Mesenchymal stem cell (in vitro differentiated cells and primary cell): ENCODE results near the gene PTPN2.

Experiments used
- DNase-seq: peaks from one replicate; pipeline ENCODE4 v3.0.0-alpha.2; 2013
- H2AFZ ChIP-seq: one replicate; pipeline ENCODE4 v1.6.1; 2013; ENCODE audit warnings: low read depth, mild to moderate bottlenecking, control low read depth, inconsistent platforms, low read length, moderate library complexity
- H2AK5ac ChIP-seq: 2 replicates; pipeline ENCODE4 v1.6.1; 2013; ENCODE audit warnings: low read length, moderate library complexity, mild to moderate bottlenecking, inconsistent platforms; ENCODE audit not compliant: severe bottlenecking
- H2BK120ac ChIP-seq: one replicate; pipeline ENCODE4 v1.6.1; 2013; ENCODE audit warnings: low read depth, mild to moderate bottlenecking, inconsistent platforms, low read length, moderate library complexity
- H2BK12ac ChIP-seq, 2 experiments: one replicate each; pipeline ENCODE4 v1.6.1; 2013; ENCODE audit warnings: inconsistent platforms in 2 of 2, low read length in 2 of 2, mild to moderate bottlenecking in 2 of 2, moderate library complexity in 2 of 2, control low read depth in 1 of 2
- H2BK15ac ChIP-seq: one replicate; pipeline ENCODE4 v1.6.1; 2013; ENCODE audit warnings: mild to moderate bottlenecking, low read depth, inconsistent platforms; ENCODE audit not compliant: poor library complexity, severe bottlenecking
- H2BK5ac ChIP-seq: 2 replicates; pipeline ENCODE4 v1.6.1; 2013; ENCODE audit warnings: low read depth, mild to moderate bottlenecking, low read length, control low read depth, inconsistent platforms; ENCODE audit not compliant: poor library complexity, severe bottlenecking
- H3K14ac ChIP-seq, 2 experiments: one replicate each; pipeline ENCODE4 v1.6.1; 2013; ENCODE audit warnings: inconsistent platforms in 2 of 2, low read length in 2 of 2, control low read depth in 1 of 2, mild to moderate bottlenecking in 1 of 2, moderate library complexity in 1 of 2
- H3K18ac ChIP-seq, 2 experiments: one replicate each; pipeline ENCODE4 v1.6.1; 2013; ENCODE audit warnings: inconsistent platforms in 2 of 2, low read length in 2 of 2, control low read depth in 1 of 2, low read depth in 1 of 2, mild to moderate bottlenecking in 1 of 2
- H3K23ac ChIP-seq, 2 experiments: one replicate each; pipeline ENCODE4 v1.6.1; 2013; ENCODE audit warnings: inconsistent platforms in 2 of 2, low read length in 2 of 2, mild to moderate bottlenecking in 2 of 2, moderate library complexity in 2 of 2, control low read depth in 1 of 2
- H3K27ac ChIP-seq: 2 replicates; pipeline ENCODE4 v1.5.1; 2013; ENCODE audit warnings: mild to moderate bottlenecking, moderate library complexity, low read length, control low read depth, inconsistent platforms; ENCODE audit not compliant: poor library complexity, severe bottlenecking
- H3K27me3 ChIP-seq, 2 experiments: 2 replicates each; pipeline versions ENCODE4 v1.6.1 to v1.7.0; 2013; ENCODE audit warnings: low read length in 2 of 2, mild to moderate bottlenecking in 2 of 2, moderate library complexity in 2 of 2, control low read depth in 1 of 2, inconsistent platforms in 1 of 2; ENCODE audit not compliant: control insufficient read depth in 1 of 2, insufficient read depth in 1 of 2
- H3K36me3 ChIP-seq, 2 experiments: 2 replicates each; pipeline versions ENCODE4 v1.6.1 to v1.7.0; 2013; ENCODE audit warnings: low read length in 2 of 2, control low read depth in 1 of 2, inconsistent platforms in 1 of 2, low read depth in 1 of 2, mild to moderate bottlenecking in 1 of 2; ENCODE audit not compliant: insufficient read depth in 2 of 2, control insufficient read depth in 1 of 2
- H3K4ac ChIP-seq, 2 experiments: one replicate each; pipeline ENCODE4 v1.6.1; 2013; ENCODE audit warnings: inconsistent platforms in 2 of 2, low read length in 2 of 2, mild to moderate bottlenecking in 2 of 2, moderate library complexity in 2 of 2, control low read depth in 1 of 2, low read depth in 1 of 2
- H3K4me1 ChIP-seq: 2 replicates; pipeline ENCODE4 v1.6.1; 2013; ENCODE audit warnings: low read depth, low read length, control low read depth; ENCODE audit not compliant: control insufficient read depth, insufficient read depth
- H3K4me2 ChIP-seq: 2 replicates; pipeline ENCODE4 v1.6.1; 2013; ENCODE audit warnings: low read length, mild to moderate bottlenecking, inconsistent platforms; ENCODE audit not compliant: poor library complexity, severe bottlenecking
- H3K4me3 ChIP-seq, 2 experiments: 2 replicates each; pipeline versions ENCODE4 v1.5.1 to v1.7.0; 2013; ENCODE audit warnings: low read length in 2 of 2, mild to moderate bottlenecking in 2 of 2, control low read depth in 1 of 2, low read depth in 1 of 2; ENCODE audit not compliant: insufficient read depth in 1 of 2
- H3K79me1 ChIP-seq: replicated peaks from 2 replicates; pipeline ENCODE4 v1.6.1; 2013; ENCODE audit warnings: mild to moderate bottlenecking, control low read depth, low read length, inconsistent platforms; ENCODE audit not compliant: poor library complexity, severe bottlenecking
- H3K9ac ChIP-seq: 2 replicates; pipeline ENCODE4 v1.7.0; 2013; ENCODE audit warnings: mild to moderate bottlenecking, low read length, moderate library complexity
- H3K9me3 ChIP-seq: 2 replicates; pipeline ENCODE4 v1.7.0; 2013; ENCODE audit warnings: mild to moderate bottlenecking, low read length; ENCODE audit not compliant: control insufficient read depth
- H4K8ac ChIP-seq: one replicate; pipeline ENCODE4 v1.6.1; 2013; ENCODE audit warnings: inconsistent platforms, mild to moderate bottlenecking, low read length, moderate library complexity
- H4K91ac ChIP-seq: one replicate; pipeline ENCODE4 v1.6.1; 2013; ENCODE audit warnings: mild to moderate bottlenecking, low read length, inconsistent platforms
- WGBS: methylation state at CpG from one replicate; pipeline ENCODE4 v1.1.7; 2013; ENCODE audit warnings: mixed read lengths; 5-methylcytosine and 5-hydroxymethylcytosine counted together

The PTPN2 gene

GRCh38 chr18:12772111-12772510 lies 111.9 kb downstream of the PTPN2 start:
- Histone ChIP-seq H3K9ac (no peak overlapping the region), H4K8ac (no peak overlapping the region), H3K27me3 (peaks cover 0 to under 1% of the 10 kb centered on the region in 2 experiments), H3K4me1 (peaks cover 5% of the 10 kb centered on the region), H3K9me3 (no peaks in the 10 kb centered on the region), H2BK12ac (no peak overlapping the region), H4K91ac (no peak overlapping the region), H2BK120ac (no peak overlapping the region), H3K18ac (no peak overlapping the region), H2BK5ac (no peak overlapping the region), H2AFZ (no peak overlapping the region), H3K23ac (no peak overlapping the region), H2BK15ac (no peak overlapping the region), H3K14ac (no peak overlapping the region), H3K4me3 (no peak overlapping the region), H2AK5ac (no peak overlapping the region), H3K36me3 (no peaks in the 10 kb centered on the region), H3K4ac (no peak overlapping the region), H3K79me1 (no peaks in the 10 kb centered on the region), H3K4me2 (no peak overlapping the region), H3K27ac (no peak overlapping the region)
- DNase-seq = no peak
- WGBS = 86% methylated on average over 5 of the region's 6 CpGs

GRCh38 chr18:12770469-12771219 lies 113.4 kb downstream of the PTPN2 start:
- H3K23ac ChIP-seq = no peak overlapping the region
- H2BK5ac ChIP-seq = no peak overlapping the region
- no peak overlapping the region for H2BK12ac ChIP-seq
- H3K4me3 ChIP-seq = no peak overlapping the region
- peaks cover 0 to 8% of the 10 kb centered on the region in 2 experiments for H3K27me3 ChIP-seq
- WGBS = 94% methylated on average over 13 of the region's 15 CpGs
- H3K4ac ChIP-seq = no peak overlapping the region
- DNase-seq = no peak
- no peak overlapping the region for H3K27ac ChIP-seq
- H2BK15ac ChIP-seq = no peak overlapping the region
- H3K9me3 ChIP-seq = no peaks in the 10 kb centered on the region
- no peaks in the 10 kb centered on the region for H3K36me3 ChIP-seq
- H3K79me1 ChIP-seq = no peaks in the 10 kb centered on the region
- no peak overlapping the region for H3K14ac ChIP-seq
- no peak overlapping the region for H2AK5ac ChIP-seq
- H3K9ac ChIP-seq = no peak overlapping the region
- no peak overlapping the region for H2AFZ ChIP-seq
- H3K4me2 ChIP-seq = no peak overlapping the region
- no peak overlapping the region for H2BK120ac ChIP-seq
- no peak overlapping the region for H4K8ac ChIP-seq
- no peak overlapping the region for H4K91ac ChIP-seq
- H3K4me1 ChIP-seq = peaks cover 5% of the 10 kb centered on the region
- no peak overlapping the region for H3K18ac ChIP-seq

GRCh38 chr18:12769644-12770440 lies 114.2 kb downstream of the PTPN2 start:
- no peak overlapping the region for H2AFZ ChIP-seq
- peaks cover 5% of the 10 kb centered on the region for H3K4me1 ChIP-seq
- H3K36me3 ChIP-seq = no peaks in the 10 kb centered on the region
- H3K4ac ChIP-seq = no peak overlapping the region
- H3K9ac ChIP-seq = no peak overlapping the region
- no peak overlapping the region for H2AK5ac ChIP-seq
- DNase-seq = no peak
- H3K9me3 ChIP-seq = no peaks in the 10 kb centered on the region
- H3K18ac ChIP-seq = no peak overlapping the region
- H2BK5ac ChIP-seq = no peak overlapping the region
- H2BK12ac ChIP-seq = no peak overlapping the region
- H4K8ac ChIP-seq = no peak overlapping the region
- no peak overlapping the region for H3K14ac ChIP-seq
- H2BK15ac ChIP-seq = no peak overlapping the region
- WGBS = 69% methylated on average over 3 of the region's 4 CpGs
- no peak overlapping the region for H3K4me2 ChIP-seq
- no peak overlapping the region for H3K4me3 ChIP-seq
- H2BK120ac ChIP-seq = no peak overlapping the region
- H3K23ac ChIP-seq = no peak overlapping the region
- no peak overlapping the region for H3K27ac ChIP-seq
- H3K27me3 ChIP-seq = peaks cover 0 to 8% of the 10 kb centered on the region in 2 experiments
- H3K79me1 ChIP-seq = no peaks in the 10 kb centered on the region
- H4K91ac ChIP-seq = no peak overlapping the region

- 94% methylated on average over 2 of the region's 3 CpGs for WGBS
- no peak overlapping the region for H2BK120ac ChIP-seq
- H3K4me3 ChIP-seq = no peak overlapping the region
- no peaks in the 10 kb centered on the region for H3K79me1 ChIP-seq
- H3K9ac ChIP-seq = no peak overlapping the region
- no peak overlapping the region for H3K4ac ChIP-seq
- no peak for DNase-seq
- H3K9me3 ChIP-seq = no peaks in the 10 kb centered on the region
- H3K14ac ChIP-seq = no peak overlapping the region
- no peak overlapping the region for H3K4me2 ChIP-seq
- no peak overlapping the region for H2BK5ac ChIP-seq
- no peak overlapping the region for H2AFZ ChIP-seq
- peaks cover 5% of the 10 kb centered on the region for H3K4me1 ChIP-seq
- no peak overlapping the region for H4K8ac ChIP-seq
- H2AK5ac ChIP-seq = no peak overlapping the region
- H2BK15ac ChIP-seq = no peak overlapping the region
- no peak overlapping the region for H4K91ac ChIP-seq
- H2BK12ac ChIP-seq = no peak overlapping the region
- no peak overlapping the region for H3K23ac ChIP-seq
- peaks cover 0 to 8% of the 10 kb centered on the region in 2 experiments for H3K27me3 ChIP-seq
- H3K27ac ChIP-seq = no peak overlapping the region
- no peaks in the 10 kb centered on the region for H3K36me3 ChIP-seq
- H3K18ac ChIP-seq = no peak overlapping the region
Measured at GRCh38 chr18:12769136-12769535, 114.9 kb downstream of the PTPN2 start.
